SU-DHL-6 (cell line): ENCODE measurements around the gene KANK2.

Source experiments
- EZH2phosphoT487 ChIP-seq: fragments of 200-600 bp; sonication (generic), shearing (Covaris generic); conservative IDR thresholded peaks from 2 replicates; pipeline ENCODE4 v1.6.1; 2018; ENCODE audit warnings: mild to moderate bottlenecking, antibody characterized with exemption, low read length, moderate library complexity, mixed read lengths
- TF ChIP-seq, protein P1 (sequence below): fragments of 200-600 bp; sonication (generic); IDR thresholded peaks from one replicate; pipeline ENCODE4 v1.5.1; 2017; ENCODE audit warnings: antibody characterized with exemption, mild to moderate bottlenecking, low read length, moderate library complexity; ENCODE audit not compliant: insufficient read depth, poor library complexity, severe bottlenecking

DNA sequence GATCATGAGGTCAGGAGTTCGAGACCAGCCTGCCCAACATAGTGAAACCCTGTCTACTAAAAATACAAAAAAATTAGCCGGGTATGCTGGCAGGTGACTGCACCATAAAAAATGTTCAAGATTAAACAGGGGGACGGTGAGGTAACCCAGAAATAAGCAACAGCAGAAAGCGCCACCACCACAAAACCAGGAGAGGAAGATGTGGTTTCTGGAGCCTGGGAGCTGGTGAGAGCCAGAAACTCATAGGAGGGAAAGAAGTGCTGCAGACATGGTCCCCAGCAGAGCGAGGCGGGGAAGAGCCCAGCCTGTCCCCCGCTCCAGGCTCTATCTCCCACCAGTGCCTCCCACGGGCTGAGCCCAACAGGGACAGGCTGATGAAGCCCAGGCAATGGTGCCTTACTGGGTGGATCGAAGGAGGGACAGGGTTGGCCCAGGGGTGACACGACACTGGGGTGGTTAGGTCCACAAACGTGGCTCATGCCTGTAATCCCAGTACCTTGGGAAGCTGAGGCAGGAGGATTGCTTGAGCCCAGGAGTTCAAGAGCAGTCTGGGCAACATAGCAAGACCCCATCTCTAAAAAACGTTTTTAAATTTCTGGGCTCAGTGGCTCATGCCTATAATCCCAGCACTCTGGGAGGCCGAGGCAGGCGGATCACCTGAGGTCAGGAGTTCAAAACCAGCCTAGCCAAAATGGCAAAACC, 60.8 kb downstream of the KANK2 start:
- TF ChIP-seq, protein P1, sequence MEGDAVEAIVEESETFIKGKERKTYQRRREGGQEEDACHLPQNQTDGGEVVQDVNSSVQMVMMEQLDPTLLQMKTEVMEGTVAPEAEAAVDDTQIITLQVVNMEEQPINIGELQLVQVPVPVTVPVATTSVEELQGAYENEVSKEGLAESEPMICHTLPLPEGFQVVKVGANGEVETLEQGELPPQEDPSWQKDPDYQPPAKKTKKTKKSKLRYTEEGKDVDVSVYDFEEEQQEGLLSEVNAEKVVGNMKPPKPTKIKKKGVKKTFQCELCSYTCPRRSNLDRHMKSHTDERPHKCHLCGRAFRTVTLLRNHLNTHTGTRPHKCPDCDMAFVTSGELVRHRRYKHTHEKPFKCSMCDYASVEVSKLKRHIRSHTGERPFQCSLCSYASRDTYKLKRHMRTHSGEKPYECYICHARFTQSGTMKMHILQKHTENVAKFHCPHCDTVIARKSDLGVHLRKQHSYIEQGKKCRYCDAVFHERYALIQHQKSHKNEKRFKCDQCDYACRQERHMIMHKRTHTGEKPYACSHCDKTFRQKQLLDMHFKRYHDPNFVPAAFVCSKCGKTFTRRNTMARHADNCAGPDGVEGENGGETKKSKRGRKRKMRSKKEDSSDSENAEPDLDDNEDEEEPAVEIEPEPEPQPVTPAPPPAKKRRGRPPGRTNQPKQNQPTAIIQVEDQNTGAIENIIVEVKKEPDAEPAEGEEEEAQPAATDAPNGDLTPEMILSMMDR, result no peak
- no peak for TF ChIP-seq EZH2phosphoT487
